ENCODE data around the gene LBH.

- no peak for TF ChIP-seq CTCF (conservative IDR thresholded peaks at IDR 0.05)
- no peak for TF ChIP-seq ZFX (IDR thresholded peaks at IDR 0.05)
Measured at GRCh38 chr2:30231212-30231995, at the start of gene LBH.

Measured in C4-2B (cell line).